VCaP (cell line): Measurements from ENCODE around the gene ANKRD55.

Source experiments
- H3K27ac ChIP-seq: fragments of 450-650 bp; 2 replicates; pipeline ENCODE4 v1.5.1; 2017
- TF ChIP-seq, protein P1 (sequence below): fragments of 450-650 bp; conservative IDR thresholded peaks from 2 replicates; pipeline ENCODE4 v1.5.1; 2017; ENCODE audit warnings: mild to moderate bottlenecking, moderate library complexity

ANKRD55 gene

DNA sequence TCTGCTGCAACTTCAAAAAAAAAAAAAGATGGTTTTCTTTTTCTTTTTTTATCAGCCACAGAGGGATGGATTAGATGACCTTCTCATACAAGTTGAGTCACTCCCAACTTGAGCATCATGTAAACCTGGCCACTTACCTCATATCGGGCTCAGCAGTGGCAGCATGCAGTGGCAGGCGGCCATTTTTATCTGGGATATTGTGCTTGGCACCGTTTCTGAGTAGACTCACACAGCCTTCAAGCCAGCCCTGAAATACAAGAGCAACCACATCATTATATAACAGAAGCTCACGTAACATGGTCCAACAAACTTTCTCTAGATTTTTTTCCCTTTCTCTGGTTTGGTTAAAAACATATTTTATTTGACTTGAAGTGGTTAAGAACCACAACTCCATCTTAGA lies 62.6 kb downstream of the ANKRD55 start:
- TF ChIP-seq, protein P1, sequence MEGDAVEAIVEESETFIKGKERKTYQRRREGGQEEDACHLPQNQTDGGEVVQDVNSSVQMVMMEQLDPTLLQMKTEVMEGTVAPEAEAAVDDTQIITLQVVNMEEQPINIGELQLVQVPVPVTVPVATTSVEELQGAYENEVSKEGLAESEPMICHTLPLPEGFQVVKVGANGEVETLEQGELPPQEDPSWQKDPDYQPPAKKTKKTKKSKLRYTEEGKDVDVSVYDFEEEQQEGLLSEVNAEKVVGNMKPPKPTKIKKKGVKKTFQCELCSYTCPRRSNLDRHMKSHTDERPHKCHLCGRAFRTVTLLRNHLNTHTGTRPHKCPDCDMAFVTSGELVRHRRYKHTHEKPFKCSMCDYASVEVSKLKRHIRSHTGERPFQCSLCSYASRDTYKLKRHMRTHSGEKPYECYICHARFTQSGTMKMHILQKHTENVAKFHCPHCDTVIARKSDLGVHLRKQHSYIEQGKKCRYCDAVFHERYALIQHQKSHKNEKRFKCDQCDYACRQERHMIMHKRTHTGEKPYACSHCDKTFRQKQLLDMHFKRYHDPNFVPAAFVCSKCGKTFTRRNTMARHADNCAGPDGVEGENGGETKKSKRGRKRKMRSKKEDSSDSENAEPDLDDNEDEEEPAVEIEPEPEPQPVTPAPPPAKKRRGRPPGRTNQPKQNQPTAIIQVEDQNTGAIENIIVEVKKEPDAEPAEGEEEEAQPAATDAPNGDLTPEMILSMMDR: no peak
- no peak overlapping the region for H3K27ac ChIP-seq

DNA sequence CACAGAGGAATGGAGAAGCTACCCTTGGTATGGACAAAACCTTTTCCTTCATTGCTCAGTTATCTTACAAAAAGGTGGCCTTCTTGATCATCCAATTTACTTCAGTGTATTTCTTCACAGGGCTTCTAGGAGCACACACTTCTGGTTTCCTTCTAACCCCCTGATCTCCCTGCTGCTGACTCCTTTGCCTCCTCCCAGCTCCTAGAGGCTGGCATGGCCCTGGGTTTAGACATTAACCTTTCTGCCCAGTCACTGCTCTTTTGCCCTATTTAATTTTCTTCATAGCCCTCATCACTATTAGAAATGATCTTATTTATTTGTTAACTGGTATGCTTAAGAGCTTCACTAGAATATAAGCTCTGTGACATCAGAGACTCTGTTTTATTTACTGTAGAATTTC lies 63.2 kb downstream of the ANKRD55 start:
- TF ChIP-seq, protein P1: no peak
- no peak overlapping the region for H3K27ac ChIP-seq

DNA sequence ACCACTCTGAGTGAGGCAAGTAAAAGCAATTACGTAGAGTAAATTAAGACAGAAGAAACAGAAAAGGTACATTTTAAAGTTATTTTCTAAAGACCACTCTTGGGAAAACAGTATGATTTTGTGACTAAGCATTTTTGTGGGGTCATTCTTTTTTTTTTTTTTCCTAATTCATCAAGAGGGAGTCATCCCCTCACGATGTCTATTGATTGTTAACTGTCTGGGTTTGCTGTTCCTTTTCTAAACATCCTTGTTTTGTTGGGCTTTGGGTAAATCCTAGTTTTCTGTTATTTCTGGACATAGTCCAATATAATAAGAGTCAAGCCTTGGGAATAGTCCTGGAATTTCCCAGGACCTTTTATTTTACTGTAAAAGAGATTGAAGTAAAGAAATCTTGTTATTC lies 63.8 kb downstream of the ANKRD55 start:
- H3K27ac ChIP-seq: no peak overlapping the region
- TF ChIP-seq, protein P1: no peak

DNA sequence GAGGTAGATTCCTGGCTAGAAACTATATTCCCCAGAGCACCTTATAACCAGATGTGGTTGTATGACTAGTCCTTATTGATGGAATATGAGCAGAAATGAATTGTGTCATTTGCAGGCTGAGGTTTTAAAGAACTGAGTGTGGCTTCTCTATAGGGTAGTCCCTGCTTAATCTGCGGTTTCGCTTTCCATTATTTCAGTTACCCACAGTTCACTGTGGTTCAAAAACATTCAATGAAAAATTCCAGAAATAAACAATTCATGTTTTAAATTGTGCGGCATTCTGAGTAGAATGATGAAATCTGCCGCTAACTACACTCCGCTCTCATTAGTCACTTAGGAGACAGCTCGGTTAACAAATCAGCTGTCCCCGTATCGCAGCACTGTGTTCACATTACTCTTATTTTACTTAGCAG lies 65.1 kb downstream of the ANKRD55 start:
- H3K27ac ChIP-seq: no peak overlapping the region
- TF ChIP-seq, protein P1: no peak

DNA sequence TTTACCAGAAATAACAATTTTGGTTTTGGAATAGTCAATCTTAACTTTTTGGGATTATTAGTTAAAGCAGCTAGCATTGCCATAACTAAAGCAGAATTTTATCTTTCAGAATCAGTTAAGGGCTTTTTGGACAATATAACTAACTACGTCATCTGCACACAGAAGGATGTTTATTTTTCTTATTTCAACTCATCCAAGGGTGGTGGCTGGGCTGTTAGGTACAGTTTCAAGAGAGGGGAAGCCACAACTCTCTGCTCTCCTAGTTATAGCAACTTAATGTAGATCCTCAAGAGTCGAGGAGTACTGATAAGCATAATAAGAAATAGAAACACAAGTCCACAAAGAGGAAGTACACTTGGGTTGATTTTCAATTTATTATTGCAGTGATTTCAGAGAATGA lies 65.6 kb downstream of the ANKRD55 start:
- TF ChIP-seq, protein P1: no peak
- H3K27ac ChIP-seq: no peak overlapping the region

DNA sequence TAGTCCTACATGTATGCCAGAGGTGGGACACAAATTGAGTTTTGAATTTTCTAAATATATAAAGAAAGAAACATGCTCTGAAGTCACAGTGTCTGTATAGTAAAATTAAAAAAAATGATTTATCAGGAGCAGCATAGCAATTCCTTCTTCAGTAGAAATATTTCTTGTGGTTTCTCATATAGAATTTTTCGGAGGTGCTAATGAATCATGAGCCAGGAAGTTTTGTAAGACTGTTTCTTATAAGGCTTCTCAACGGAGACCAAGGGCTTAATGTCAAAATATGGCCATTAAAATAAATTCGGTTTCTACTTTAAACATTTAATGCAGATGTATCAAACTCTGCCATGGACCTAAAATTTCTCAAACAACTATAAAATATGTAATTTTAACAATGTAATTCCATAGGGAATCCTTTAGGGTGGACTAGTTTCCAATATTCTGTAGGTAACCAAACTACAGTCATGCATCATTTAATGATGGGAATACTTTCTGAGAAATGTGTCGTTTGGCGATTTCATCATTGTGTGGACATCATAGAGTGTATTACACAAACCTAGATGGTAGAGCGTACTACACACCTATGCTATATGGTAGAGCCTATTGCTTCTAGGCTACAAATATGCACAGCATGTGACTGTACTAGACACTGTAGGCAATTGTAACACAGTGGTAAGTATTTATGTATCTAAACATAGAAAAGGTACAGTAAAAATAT lies 66.3 kb downstream of the ANKRD55 start:
- H3K27ac ChIP-seq: no peak overlapping the region
- TF ChIP-seq, protein P1: no peak

DNA sequence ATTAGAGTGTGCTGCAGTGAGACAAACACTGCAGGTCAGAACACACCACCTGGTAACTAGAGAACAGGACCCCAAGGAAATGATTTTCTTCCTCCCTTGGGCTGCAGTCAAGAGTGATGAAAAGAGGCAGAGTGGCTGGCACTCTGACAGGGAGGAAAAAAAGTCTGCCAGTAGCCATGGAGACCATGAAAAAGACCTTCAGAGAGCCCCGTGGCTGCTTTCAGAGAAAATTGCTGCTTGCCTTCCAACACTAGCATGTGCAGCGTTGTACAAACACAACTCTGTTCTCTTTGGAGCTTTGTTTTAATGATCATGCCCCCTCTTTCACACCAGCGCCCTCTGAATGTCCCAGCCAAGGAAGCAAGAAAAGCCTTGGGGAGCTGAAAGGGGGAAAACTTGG lies 68.8 kb downstream of the ANKRD55 start:
- H3K27ac ChIP-seq: no peak overlapping the region
- TF ChIP-seq, protein P1: no peak
